Mesothelial cell of epicardium (in vitro differentiated cells): ENCODE measurements around the gene SNX3. TPM values are rescaled to one million over a fixed set of nuclear protein-coding genes. Genes with fewer than 3 reads are reported as not detected.

Experiments used
- DNase-seq, 2 experiments: peaks; one replicate each; pipeline ENCODE4 v3.0.0; 2021; ENCODE audit warnings: low spot score in 2 of 2; ENCODE audit not compliant: unreplicated experiment in 2 of 2
- H3K27ac Mint-ChIP-seq: 2 replicates; pipeline ENCODE4 v1.8.0; 2021; ENCODE audit warnings: mixed read lengths
- H3K27me3 Mint-ChIP-seq: 2 replicates; pipeline ENCODE4 v1.8.0; 2021; ENCODE audit warnings: low read depth, mixed read lengths
- H3K36me3 Mint-ChIP-seq: 2 replicates; pipeline ENCODE4 v1.8.0; 2021; ENCODE audit warnings: mixed read lengths
- H3K4me1 Mint-ChIP-seq: 2 replicates; pipeline ENCODE4 v1.8.0; 2021; ENCODE audit warnings: mixed read lengths
- H3K4me3 Mint-ChIP-seq: 2 replicates; pipeline ENCODE4 v1.8.0; 2021; ENCODE audit warnings: mild to moderate bottlenecking, moderate library complexity, mixed read lengths
- H3K9me3 Mint-ChIP-seq: 2 replicates; pipeline ENCODE4 v1.8.0; 2021; ENCODE audit warnings: mixed read lengths
- CTCF ChIP-seq: fragments of 200-600 bp; sonication (generic); IDR thresholded peaks from one replicate; pipeline ENCODE4 v1.5.0; 2021; ENCODE audit warnings: antibody characterized with exemption; ENCODE audit not compliant: unreplicated experiment
- total RNA-seq: library from RNA; stranded (reverse); gene quantifications from 3 replicates; pipeline ENCODE4 v1.2.1, GENCODE V29; 2021

Gene SNX3
- total RNA-seq, 1 donor from 2014 or later, result 74.3 TPM

GRCh38 chr6:108171918-108172516 is 88.8 kb downstream of the SNX3 start:
- H3K9me3 Mint-ChIP-seq, result no peaks in the 10 kb centered on the region
- peaks cover 28% of the 10 kb centered on the region for H3K4me1 Mint-ChIP-seq
- no peak overlapping the region for H3K27ac Mint-ChIP-seq
- DNase-seq, result no peak
- peaks cover 99% of the 10 kb centered on the region for H3K27me3 Mint-ChIP-seq
- no peak overlapping the region for H3K4me3 Mint-ChIP-seq
- no peaks in the 10 kb centered on the region for H3K36me3 Mint-ChIP-seq
- TF ChIP-seq CTCF, result no peak

- Mint-ChIP-seq H3K4me1 (peaks cover 31% of the 10 kb centered on the region), H3K36me3 (no peaks in the 10 kb centered on the region), H3K4me3 (no peak overlapping the region), H3K27me3 (peaks cover 98% of the 10 kb centered on the region), H3K27ac (no peak overlapping the region), H3K9me3 (no peaks in the 10 kb centered on the region)
- TF ChIP-seq CTCF, result no peak
- no peak for DNase-seq
Measured at GRCh38 chr6:108171291-108171917, 89.4 kb downstream of the SNX3 start.

- DNase-seq, result no peak
- Mint-ChIP-seq H3K4me1 (peaks cover 31% of the 10 kb centered on the region), H3K4me3 (no peak overlapping the region), H3K9me3 (no peaks in the 10 kb centered on the region), H3K27me3 (peaks cover 98% of the 10 kb centered on the region), H3K36me3 (no peaks in the 10 kb centered on the region), H3K27ac (no peak overlapping the region)
- TF ChIP-seq CTCF, result no peak
Measured at GRCh38 chr6:108170332-108171290, 90.2 kb downstream of the SNX3 start.

- DNase-seq, result no peak
- peaks cover 35% of the 10 kb centered on the region for H3K4me1 Mint-ChIP-seq
- H3K4me3 Mint-ChIP-seq, result no peak overlapping the region
- H3K9me3 Mint-ChIP-seq, result no peaks in the 10 kb centered on the region
- H3K27ac Mint-ChIP-seq, result no peak overlapping the region
- peaks cover 98% of the 10 kb centered on the region for H3K27me3 Mint-ChIP-seq
- no peak for TF ChIP-seq CTCF
- H3K36me3 Mint-ChIP-seq, result no peaks in the 10 kb centered on the region
Measured at GRCh38 chr6:108169464-108170331, 91.1 kb downstream of the SNX3 start.
